ENCODE data around the gene UBA7. TPM values are rescaled to one million over a fixed set of nuclear protein-coding genes. Genes with fewer than 3 reads are reported as not detected.
A peak's percentile ranks its signal among the peaks of the same experiment; 100 is the strongest.

UBA7 gene
- total RNA-seq, 1 donor from 2014 or later = 18.9 TPM

DNA sequence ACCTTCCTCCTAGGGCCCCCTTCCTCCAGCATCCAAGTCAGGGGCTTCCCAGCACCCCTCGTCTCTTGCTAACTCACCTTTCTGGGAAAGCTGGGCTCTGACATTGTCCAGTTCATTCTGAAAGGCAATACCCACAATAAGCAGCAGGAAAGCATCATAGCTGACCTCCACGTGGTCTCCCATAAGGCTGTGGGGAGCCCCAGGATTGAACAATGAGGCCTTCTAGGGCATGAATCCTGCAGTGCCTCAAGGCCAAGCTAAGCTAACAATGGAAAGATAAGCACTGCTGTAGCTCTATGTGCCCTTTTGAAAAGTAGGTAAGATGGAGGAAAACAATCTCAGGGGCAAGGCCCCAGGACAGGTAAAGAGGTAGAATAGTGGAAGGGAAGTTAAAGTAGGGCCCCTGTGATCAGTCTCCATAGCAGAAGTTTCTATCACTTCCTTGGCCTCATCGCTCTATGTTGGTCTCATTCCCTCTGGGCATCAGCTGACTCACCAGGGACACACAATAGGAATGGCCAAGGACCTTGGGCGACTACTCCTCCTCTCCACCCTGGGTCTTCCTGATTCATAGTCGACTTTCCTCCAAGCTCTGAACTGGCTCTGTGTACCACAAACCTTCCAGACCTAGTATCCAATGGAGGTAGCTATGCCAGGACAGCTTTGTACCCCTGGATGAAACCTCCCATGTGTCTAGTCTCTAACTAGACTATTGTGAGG, 30.9 kb upstream of the UBA7 start:
- no peak for DNase-seq (ENCODE audit: low read depth)
- no peaks in the 10 kb centered on the region for H3K27me3 ChIP-seq (ENCODE audit: insufficient read depth, low read length)
- TF ChIP-seq, protein P1, sequence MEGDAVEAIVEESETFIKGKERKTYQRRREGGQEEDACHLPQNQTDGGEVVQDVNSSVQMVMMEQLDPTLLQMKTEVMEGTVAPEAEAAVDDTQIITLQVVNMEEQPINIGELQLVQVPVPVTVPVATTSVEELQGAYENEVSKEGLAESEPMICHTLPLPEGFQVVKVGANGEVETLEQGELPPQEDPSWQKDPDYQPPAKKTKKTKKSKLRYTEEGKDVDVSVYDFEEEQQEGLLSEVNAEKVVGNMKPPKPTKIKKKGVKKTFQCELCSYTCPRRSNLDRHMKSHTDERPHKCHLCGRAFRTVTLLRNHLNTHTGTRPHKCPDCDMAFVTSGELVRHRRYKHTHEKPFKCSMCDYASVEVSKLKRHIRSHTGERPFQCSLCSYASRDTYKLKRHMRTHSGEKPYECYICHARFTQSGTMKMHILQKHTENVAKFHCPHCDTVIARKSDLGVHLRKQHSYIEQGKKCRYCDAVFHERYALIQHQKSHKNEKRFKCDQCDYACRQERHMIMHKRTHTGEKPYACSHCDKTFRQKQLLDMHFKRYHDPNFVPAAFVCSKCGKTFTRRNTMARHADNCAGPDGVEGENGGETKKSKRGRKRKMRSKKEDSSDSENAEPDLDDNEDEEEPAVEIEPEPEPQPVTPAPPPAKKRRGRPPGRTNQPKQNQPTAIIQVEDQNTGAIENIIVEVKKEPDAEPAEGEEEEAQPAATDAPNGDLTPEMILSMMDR (IDR thresholded peaks at IDR 0.05; ENCODE audit: insufficient read depth, low read depth, low read length) = no peak
- TF ChIP-seq EZH2 (IDR thresholded peaks at IDR 0.05; ENCODE audit: insufficient read depth, low read length) = no peak
- Mint-ChIP-seq H3K27me3 (ENCODE audit: low read depth, unreplicated experiment) (no peaks in the 10 kb centered on the region), H3K36me3 (ENCODE audit: low read depth, unreplicated experiment) (peaks cover 9% of the 10 kb centered on the region), H3K27ac (ENCODE audit: unreplicated experiment) (no peak overlapping the region), H3K9me3 (ENCODE audit: unreplicated experiment) (peaks cover 3% of the 10 kb centered on the region), H3K4me3 (ENCODE audit: unreplicated experiment) (no peak overlapping the region), H3K4me1 (ENCODE audit: low read depth, unreplicated experiment) (peaks cover 3% of the 10 kb centered on the region)
- H3K4me1 ChIP-seq (ENCODE audit: insufficient read depth, low read length) = peaks cover 8% of the 10 kb centered on the region
- no peaks in the 10 kb centered on the region for H3K9me3 ChIP-seq (ENCODE audit: insufficient read depth, low read depth, low read length)
- H3K79me2 ChIP-seq (ENCODE audit: insufficient read depth, low read length) = no peaks in the 10 kb centered on the region
- H3K27ac ChIP-seq (ENCODE audit: low read depth, low read length) = no peak overlapping the region
- H3K4me3 ChIP-seq (ENCODE audit: insufficient read depth, low read depth, low read length) = no peak overlapping the region
- no peak overlapping the region for H3K4me2 ChIP-seq (ENCODE audit: low read length)
- no peaks in the 10 kb centered on the region for H4K20me1 ChIP-seq (ENCODE audit: insufficient read depth, low read length)
- H3K9ac ChIP-seq (ENCODE audit: low read length) = no peak overlapping the region
- H2AFZ ChIP-seq (ENCODE audit: low read depth, low read length) = no peak overlapping the region
- peaks cover 4% of the 10 kb centered on the region for H3K36me3 ChIP-seq (ENCODE audit: insufficient read depth, low read length)
- no peak for FAIRE-seq

GRCh38 chr3:49842843-49843517, 29.2 kb upstream of the UBA7 start:
- TF ChIP-seq, protein P1 (IDR thresholded peaks at IDR 0.05; ENCODE audit: insufficient read depth, low read depth, low read length) = no peak
- TF ChIP-seq EZH2 (IDR thresholded peaks at IDR 0.05; ENCODE audit: insufficient read depth, low read length) = no peak
- H3K9me3 ChIP-seq (ENCODE audit: insufficient read depth, low read depth, low read length) = no peaks in the 10 kb centered on the region
- no peak overlapping the region for H3K4me3 ChIP-seq (ENCODE audit: insufficient read depth, low read depth, low read length)
- H3K9ac ChIP-seq (ENCODE audit: low read length) = no peak overlapping the region
- no peak overlapping the region for H3K4me3 Mint-ChIP-seq (ENCODE audit: unreplicated experiment)
- H3K27me3 ChIP-seq (ENCODE audit: insufficient read depth, low read length) = no peaks in the 10 kb centered on the region
- no peak for DNase-seq (ENCODE audit: low read depth)
- peaks cover 9% of the 10 kb centered on the region for H3K36me3 Mint-ChIP-seq (ENCODE audit: low read depth, unreplicated experiment)
- peaks cover 4% of the 10 kb centered on the region for H3K36me3 ChIP-seq (ENCODE audit: insufficient read depth, low read length)
- no peak overlapping the region for H3K27ac Mint-ChIP-seq (ENCODE audit: unreplicated experiment)
- no peak overlapping the region for H3K4me2 ChIP-seq (ENCODE audit: low read length)
- H3K27me3 Mint-ChIP-seq (ENCODE audit: low read depth, unreplicated experiment) = no peaks in the 10 kb centered on the region
- H3K4me1 ChIP-seq (ENCODE audit: insufficient read depth, low read length) = peaks cover 8% of the 10 kb centered on the region
- H3K27ac ChIP-seq (ENCODE audit: low read depth, low read length) = no peak overlapping the region
- no peaks in the 10 kb centered on the region for H3K79me2 ChIP-seq (ENCODE audit: insufficient read depth, low read length)
- H3K4me1 Mint-ChIP-seq (ENCODE audit: low read depth, unreplicated experiment) = peaks cover 3% of the 10 kb centered on the region
- H2AFZ ChIP-seq (ENCODE audit: low read depth, low read length) = no peak overlapping the region
- no peaks in the 10 kb centered on the region for H4K20me1 ChIP-seq (ENCODE audit: insufficient read depth, low read length)
- peaks cover 3% of the 10 kb centered on the region for H3K9me3 Mint-ChIP-seq (ENCODE audit: unreplicated experiment)
- FAIRE-seq = no peak

DNA sequence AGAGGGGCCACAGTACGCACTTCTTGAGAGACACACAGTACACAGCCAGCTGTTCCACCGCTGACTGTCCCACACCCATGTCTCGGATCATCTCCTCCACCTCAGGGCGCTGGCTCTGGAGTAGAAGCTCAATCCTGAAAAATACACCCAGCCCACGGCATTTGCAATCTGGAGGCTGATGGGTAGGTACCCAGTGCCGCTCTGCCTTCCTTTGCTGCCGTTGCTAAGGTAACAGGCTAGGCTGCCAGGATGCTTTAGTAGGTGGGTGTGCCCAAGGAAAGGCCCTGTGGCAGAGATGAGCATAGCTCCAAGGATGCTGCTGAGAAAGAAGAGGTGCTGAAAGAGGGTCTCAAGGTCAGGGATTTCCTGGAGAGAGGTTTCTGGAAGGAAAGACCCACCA, 28.1 kb upstream of the UBA7 start:
- H3K9me3 ChIP-seq (ENCODE audit: insufficient read depth, low read depth, low read length) = no peaks in the 10 kb centered on the region
- H3K27me3 ChIP-seq (ENCODE audit: insufficient read depth, low read length) = no peaks in the 10 kb centered on the region
- DNase-seq (ENCODE audit: low read depth) (no peak), FAIRE-seq (no peak)
- no peaks in the 10 kb centered on the region for H4K20me1 ChIP-seq (ENCODE audit: insufficient read depth, low read length)
- Mint-ChIP-seq H3K36me3 (ENCODE audit: low read depth, unreplicated experiment) (peaks cover 9% of the 10 kb centered on the region), H3K4me3 (ENCODE audit: unreplicated experiment) (peak overlapping the region; percentile 9), H3K4me1 (ENCODE audit: low read depth, unreplicated experiment) (peaks cover 3% of the 10 kb centered on the region), H3K27me3 (ENCODE audit: low read depth, unreplicated experiment) (no peaks in the 10 kb centered on the region), H3K9me3 (ENCODE audit: unreplicated experiment) (peaks cover 3% of the 10 kb centered on the region), H3K27ac (ENCODE audit: unreplicated experiment) (no peak overlapping the region)
- H3K27ac ChIP-seq (ENCODE audit: low read depth, low read length) = no peak overlapping the region
- H3K36me3 ChIP-seq (ENCODE audit: insufficient read depth, low read length) = peaks cover 4% of the 10 kb centered on the region
- no peak overlapping the region for H3K4me3 ChIP-seq (ENCODE audit: insufficient read depth, low read depth, low read length)
- TF ChIP-seq, protein P1 (IDR thresholded peaks at IDR 0.05; ENCODE audit: insufficient read depth, low read depth, low read length) = no peak
- no peak for TF ChIP-seq EZH2 (IDR thresholded peaks at IDR 0.05; ENCODE audit: insufficient read depth, low read length)
- no peak overlapping the region for H3K4me2 ChIP-seq (ENCODE audit: low read length)
- H3K79me2 ChIP-seq (ENCODE audit: insufficient read depth, low read length) = no peaks in the 10 kb centered on the region
- H3K9ac ChIP-seq (ENCODE audit: low read length) = no peak overlapping the region
- peaks cover 8% of the 10 kb centered on the region for H3K4me1 ChIP-seq (ENCODE audit: insufficient read depth, low read length)
- no peak overlapping the region for H2AFZ ChIP-seq (ENCODE audit: low read depth, low read length)
